Measurements from ENCODE around the gene ZFHX3.

GRCh38 chr16:72979974-72980373 lies 68.0 kb downstream of the ZFHX3 start:
- TF ChIP-seq USF1 (IDR thresholded peaks at IDR 0.05; ENCODE audit: borderline replicate concordance, extremely low read length, insufficient read depth, low read depth, low read length) (no peak), SREBF2 (IDR thresholded peaks at IDR 0.05; ENCODE audit: low read length) (no peak), SMAD1 (IDR thresholded peaks at IDR 0.05; ENCODE audit: low read depth, partially characterized antibody) (no peak), BACH1 (IDR thresholded peaks at IDR 0.05; ENCODE audit: borderline replicate concordance) (no peak), TAF1 (IDR thresholded peaks at IDR 0.05; ENCODE audit: borderline replicate concordance, low read depth, low read length) (no peak), CTCF (IDR thresholded peaks at IDR 0.05 in 2 of 3, conservative IDR thresholded peaks at IDR 0.05 in 1 of 3; ENCODE audit: control insufficient read depth in 2 of 3, extremely low read depth in 1 of 3, insufficient read depth in 1 of 3, low read depth in 3 of 3, low read length in 3 of 3) (no peak)
